GM19193 (cell line): Measurements from ENCODE around the gene ATM.

Experiments
- POLR2A ChIP-seq: IDR thresholded peaks from 4 replicates; pipeline ENCODE4 v1.6.1; 2011; ENCODE audit not compliant: insufficient read depth, insufficient read length; ENCODE audit errors: extremely low read depth

The ATM gene

DNA sequence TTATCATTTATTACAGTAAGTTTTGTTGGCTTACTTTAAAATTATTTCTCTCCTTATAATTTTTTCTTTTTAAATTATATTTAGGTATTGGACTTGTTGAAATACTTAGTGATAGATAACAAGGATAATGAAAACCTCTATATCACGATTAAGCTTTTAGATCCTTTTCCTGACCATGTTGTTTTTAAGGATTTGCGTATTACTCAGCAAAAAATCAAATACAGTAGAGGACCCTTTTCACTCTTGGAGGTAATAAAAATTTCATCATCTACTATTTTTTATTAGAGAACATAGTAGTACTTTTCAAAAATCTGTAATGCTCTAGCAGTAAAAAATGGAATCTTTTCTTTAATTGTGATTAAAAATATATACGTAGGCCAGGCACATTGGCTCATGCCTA is 70.4 kb downstream of the ATM start:
- TF ChIP-seq POLR2A, result no peak

DNA sequence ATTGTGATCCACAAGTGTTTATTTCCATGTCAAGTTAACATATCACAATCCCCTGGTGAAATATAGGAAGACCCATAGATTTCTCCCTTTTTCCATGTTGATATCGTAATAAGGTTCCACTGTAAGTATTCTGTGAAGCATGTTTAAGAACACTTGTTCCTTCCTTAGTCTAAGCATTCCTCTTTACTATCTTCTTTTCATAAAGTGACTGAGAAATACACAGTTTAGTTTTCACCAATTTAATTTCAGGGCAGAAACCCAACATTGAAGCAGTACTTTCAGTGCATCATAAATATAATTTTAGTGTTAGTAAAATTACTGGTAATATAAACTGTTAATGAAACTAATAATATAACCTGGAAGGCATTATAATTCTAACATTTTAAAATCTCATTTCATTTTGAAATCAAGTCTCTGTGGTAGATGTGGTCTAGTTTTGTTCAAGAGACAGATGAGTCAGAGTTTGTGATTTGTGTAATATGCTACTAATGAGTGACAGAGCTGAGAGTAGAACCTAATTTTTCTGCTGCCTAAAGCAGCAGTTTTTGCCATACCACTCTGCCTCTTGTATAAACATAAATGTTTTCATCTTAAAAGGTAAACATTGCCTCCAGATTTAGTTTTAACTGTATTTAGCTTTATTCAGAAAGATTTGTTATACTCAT is 79.4 kb downstream of the ATM start:
- no peak for TF ChIP-seq POLR2A

DNA sequence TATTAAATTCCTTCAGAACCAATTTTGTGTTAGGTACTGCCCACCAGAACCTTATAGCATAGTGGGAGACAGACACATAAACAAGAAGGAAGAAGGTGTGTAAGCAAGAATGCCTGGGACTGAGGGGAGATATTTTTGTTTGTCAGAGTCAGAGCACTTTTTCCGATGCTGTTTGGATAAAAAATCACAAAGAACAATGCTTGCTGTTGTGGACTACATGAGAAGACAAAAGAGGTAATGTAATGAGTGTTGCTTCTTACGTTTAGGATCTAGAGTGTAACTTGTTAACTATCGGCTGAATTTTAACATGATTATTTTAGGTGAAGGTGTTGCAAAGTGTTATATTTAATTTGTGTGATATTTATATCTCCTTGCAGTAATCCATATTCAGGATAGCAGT is 84.9 kb downstream of the ATM start:
- no peak for TF ChIP-seq POLR2A

DNA sequence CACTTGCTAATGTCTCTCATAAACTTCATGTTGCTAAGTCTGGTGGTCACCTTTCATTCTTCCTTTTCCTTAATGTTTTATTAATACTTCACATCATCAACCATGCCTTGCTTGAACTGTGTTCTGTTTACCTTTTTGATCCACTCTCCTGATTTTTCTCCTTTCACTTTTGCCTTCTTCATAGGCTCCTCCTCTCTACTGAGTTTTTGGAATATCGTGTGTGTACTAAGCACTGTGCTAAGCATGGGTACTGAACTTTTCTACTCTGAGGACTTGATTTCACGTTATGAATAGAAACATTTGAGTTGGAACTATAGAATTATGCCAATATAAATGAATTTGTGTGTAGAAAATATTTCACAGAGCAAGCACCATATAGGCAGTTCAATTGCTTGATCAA is 90.6 kb downstream of the ATM start:
- no peak for TF ChIP-seq POLR2A

DNA sequence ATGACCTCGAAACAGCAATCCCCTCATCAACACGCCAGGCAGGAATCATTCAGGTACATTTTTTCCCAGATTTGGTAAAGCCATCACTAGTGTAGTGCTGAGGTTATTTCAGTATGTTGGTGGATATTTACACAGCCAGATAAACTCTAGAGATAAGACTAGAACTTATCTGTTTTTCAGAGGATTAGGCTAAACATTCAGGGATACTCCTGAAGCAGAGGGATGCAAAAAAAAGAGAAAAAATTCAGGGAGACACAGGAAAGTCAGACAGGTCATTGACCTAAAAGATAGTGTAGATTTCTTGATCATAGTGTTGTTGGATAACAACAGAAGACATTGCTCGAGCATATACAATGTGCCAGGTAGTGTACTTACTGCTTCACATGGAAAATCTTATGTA is 93.2 kb downstream of the ATM start:
- no peak for TF ChIP-seq POLR2A

DNA sequence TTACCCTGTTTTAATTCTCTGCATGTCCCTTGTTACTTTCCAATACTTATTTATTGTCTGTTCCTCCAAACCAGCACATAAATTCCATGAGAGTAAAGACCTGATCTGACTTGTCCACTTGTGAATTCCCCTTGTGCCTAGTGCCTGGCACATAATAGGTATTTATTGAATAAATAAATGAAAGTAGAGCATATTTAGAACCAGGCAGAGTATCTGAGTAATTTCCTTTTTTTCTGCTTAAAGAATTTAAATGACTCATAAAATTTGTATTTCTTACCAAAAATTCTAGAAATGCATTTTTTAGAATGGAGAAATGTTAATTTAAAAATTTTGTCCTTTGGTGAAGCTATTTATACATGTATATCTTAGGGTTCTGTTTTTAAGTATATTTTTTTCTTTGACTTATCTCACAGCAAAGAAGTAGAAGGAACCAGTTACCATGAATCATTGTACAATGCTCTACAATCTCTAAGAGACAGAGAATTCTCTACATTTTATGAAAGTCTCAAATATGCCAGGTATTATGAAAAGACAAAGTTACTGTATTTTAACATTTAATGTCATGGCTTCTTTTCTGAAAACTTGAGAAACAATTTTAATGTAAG is 96.8 kb downstream of the ATM start:
- TF ChIP-seq POLR2A, result no peak

DNA sequence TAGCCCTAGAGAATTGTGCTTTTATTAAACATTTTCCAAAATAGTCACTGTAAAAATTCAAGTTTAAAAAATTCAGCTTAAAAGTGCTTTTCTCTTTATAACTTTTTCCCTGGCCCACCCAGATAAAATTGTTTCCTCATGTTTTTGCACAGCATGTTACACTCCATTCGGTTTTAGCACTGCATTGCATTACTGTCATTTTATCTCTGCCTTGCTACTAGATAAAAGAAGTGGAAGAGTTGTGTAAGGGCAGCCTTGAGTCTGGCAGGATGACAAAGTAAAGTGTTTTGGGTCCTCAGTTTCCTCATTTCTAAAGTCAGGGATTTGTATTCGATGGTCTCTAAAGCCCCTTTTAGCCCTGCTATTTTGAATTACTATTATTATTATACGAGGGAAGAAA is 99.8 kb downstream of the ATM start:
- no peak for TF ChIP-seq POLR2A

DNA sequence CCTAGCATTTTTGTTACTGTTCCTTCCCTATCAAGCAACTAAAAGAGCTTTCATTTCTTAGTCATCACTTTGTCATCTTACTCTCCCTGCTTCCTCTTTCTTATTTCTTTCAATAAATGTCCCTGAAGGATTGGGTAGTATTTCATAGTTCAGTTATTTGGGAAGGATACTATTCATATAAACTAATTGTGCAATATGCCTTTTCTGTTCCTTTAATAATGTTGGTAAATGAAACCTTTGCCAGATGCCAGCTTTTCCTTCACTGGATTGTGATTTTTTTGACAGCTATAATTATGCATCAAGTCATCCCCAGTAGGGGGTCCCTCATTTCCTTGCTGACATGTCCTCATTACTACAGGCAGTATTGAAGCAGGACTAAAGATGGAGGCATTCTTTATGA is 101.7 kb downstream of the ATM start:
- no peak for TF ChIP-seq POLR2A

DNA sequence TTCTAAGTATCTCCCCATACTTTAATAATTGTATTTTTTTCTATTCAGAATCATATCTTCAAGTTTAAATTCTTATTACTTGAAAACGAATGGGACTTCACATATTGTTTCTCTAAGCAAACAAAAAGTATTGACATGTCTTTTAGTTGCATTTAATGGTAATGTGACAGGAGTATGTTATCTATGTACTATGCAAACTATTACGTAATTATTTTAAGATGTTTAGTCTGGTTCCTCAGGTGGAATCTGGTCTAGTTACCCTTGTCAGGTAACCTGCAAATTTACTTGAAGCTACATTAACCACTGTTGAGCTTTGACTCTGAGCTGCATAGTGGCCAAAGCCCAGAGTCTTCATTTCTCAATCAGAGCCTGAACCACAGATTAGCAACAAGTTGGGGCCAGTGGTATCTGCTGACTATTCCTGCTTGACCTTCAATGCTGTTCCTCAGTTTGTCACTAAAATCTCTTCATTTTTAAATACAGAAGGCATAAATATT is 110.6 kb downstream of the ATM start:
- TF ChIP-seq POLR2A, result no peak

DNA sequence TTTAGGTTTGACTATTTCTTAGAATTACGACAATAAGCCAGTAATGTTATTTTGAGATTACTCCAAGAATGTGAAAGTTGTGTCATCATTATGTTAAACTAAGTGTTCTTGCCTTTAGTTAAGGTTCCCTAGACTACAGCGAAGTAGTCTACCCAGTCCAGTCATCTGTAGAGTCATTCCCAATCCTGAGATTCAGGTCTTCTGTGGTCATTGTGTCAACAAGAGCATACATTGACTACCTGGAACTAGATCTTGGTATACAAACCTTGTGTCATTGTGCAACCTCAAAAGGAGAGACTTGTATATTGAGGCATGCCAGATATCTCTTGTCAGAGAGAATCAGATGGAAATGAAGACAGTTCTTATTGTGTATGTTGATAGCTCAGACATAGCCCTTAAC is 115.9 kb downstream of the ATM start:
- TF ChIP-seq POLR2A, result no peak

DNA sequence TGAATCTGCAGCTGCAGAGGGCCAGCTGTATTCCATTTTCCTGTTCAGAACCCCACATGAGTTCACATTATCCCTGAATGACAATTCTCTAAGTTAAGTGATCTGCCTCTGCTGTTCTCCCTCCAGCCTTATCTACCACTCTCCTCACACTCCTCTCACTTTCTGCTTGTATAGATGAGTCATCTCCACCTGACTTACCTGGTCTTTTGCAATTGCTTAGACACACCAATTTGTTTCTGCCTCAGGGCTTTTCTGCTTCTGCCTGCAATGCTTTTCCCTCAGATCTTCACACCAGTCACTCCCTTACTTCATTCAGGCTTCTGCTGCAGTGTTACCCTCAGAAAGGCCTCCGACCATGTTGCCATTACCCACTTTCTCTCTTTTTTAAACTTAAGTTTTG is 118.1 kb downstream of the ATM start:
- no peak for TF ChIP-seq POLR2A

DNA sequence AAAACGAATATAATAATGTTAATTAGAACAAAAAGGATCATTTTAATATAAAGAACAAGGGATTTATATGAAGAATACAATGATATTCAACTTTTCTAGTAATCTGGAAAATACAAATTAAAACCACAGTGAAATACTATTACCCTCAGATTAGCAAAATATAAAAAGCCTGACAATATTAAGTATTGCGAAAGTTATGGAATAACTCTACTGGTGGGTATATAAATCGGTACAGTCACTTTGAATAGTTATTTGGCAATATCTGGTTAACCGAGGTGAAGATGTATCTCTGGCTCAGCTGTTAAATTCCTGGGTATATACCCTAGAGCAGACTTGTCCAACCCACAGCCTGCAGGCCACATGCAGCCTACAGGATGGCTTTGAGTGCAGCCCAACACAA is 118.8 kb downstream of the ATM start:
- TF ChIP-seq POLR2A, result no peak

DNA sequence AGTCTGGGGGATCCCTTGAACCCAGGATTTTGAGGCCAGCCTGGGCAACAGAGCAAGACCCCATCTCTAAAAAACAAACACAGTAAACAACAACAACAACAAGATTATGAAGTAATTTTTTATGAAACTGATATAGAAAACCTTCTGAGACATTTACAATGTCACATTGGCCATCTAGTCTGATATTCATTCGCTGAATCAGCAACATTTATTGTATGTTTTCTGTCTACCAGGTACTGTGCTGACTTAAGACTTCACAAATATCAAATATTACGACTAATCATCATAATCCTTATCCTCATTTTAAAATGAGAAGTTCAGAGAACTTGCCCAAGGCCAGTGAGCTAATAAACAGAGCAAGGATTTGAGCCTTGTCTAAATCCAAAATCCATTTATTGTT is 120.8 kb downstream of the ATM start:
- no peak for TF ChIP-seq POLR2A

DNA sequence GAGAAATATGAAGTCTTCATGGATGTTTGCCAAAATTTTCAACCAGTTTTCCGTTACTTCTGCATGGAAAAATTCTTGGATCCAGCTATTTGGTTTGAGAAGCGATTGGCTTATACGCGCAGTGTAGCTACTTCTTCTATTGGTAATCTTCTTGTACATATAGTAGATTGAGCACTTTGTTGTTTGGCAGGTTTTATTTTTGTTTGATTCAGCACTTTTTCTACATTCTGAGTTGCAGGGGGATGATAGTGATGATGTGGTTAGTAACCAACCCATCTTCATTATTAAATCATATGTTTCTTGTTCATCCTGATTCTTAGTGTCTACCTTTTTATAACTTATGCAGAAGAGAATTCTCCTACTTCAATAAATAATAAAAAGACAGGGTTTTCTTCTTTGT is 122.9 kb downstream of the ATM start:
- TF ChIP-seq POLR2A, result no peak

DNA sequence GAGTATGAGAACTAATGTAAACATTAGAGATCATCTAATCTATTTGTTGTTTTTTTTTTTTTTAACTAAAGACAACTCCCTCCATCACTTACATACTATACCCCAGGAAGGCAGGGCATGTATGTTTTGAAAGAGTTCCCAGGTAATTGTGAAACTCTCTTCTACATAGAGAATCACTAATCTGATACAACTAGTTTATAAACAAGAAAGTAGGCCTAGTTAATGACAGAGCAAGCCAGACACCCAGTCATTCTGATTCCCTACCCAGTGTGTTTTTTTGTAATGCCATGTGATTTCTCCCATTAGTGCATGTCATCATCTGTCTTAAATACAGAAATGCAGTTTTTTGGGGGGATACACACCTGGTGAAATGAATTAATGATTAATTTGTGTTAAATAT is 123.6 kb downstream of the ATM start:
- TF ChIP-seq POLR2A, result no peak

DNA sequence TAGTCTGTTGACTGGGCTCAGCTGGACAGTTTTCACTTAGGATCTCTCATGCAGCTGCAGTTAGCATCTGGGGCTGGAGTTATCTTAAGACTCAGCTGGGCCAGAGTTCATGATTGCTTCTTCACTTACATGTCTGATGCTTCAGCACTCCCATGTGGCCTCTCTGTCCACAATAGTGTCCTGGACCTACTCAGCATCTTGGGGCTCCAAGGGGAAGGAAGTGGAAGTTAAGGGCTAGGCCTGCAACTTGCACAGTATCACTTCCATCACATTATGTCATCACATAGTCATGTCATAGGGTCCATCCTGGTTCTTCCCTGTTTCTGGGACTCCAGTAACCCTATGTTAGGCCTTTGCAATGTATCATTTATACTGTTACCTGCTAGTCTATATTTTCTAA is 128.6 kb downstream of the ATM start:
- no peak for TF ChIP-seq POLR2A

DNA sequence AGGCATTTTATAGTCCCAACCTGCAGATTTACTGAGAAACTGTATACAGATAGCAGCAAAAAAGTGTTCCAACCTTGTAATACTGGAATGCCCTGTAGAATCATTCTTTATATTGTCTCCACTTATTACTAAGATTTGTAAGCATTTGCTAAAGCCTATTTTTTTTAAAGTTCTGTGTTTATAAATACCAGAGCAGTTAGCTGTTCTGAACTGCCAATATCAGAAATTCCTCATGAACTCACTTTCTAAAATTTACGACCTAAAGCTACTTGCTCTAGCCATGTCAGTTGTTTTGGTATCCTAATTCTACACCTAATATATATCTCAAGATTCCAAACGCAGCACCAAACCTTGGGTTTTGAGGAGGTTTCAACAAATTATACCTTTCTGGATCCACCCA is 141.3 kb downstream of the ATM start:
- no peak for TF ChIP-seq POLR2A
